ENCODE results near the gene FN3KRP. TPM values are rescaled to one million over a fixed set of nuclear protein-coding genes. Genes with fewer than 3 reads are reported as not detected.

FN3KRP gene
- total RNA-seq, 1 donor from 2014 or later: 25.3 TPM

DNA sequence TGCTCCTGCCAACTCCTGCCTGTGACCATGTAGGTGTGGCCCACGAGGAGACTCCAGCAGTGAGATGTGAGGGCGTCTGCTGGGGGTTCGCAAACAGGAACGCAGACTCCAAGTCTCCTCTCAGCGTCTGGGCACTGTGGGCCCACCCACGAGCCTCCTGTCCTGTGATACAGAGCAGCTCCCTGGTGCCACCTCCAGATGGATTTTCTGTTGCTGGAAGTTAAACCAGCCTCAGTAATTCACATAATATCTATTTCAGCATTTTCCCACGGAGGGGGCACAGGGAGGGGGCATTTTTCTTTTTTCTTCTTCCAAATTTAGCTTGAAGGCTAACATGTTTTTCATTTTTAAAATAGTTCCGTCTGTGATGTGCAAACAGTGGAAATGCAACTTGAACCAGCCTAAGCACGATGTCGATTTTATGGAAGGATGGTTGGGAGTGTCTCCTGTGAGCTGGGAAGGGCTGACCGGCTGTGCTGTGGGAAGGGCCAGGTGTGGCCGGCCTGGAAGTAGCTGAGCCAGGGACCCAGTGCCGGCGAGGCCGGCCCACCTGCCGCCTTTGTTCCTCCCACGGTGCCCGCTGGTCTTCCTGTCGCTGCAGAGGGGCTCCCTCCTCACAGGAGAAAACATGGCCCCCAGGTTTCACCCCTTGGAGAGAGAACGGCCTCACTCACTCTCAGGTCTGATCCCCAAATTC, 14.1 kb upstream of the FN3KRP start:
- no peak for DNase-seq (ENCODE audit: low read depth)
- Histone ChIP-seq H3K4me3 (ENCODE audit: low read depth, low read length) (no peak overlapping the region), H3K36me3 (ENCODE audit: control insufficient read depth, insufficient read depth, low read length) (no peaks in the 10 kb centered on the region), H3K27me3 (ENCODE audit: control insufficient read depth, insufficient read depth, low read length) (peaks cover 12% of the 10 kb centered on the region)
- TF ChIP-seq, protein P1, sequence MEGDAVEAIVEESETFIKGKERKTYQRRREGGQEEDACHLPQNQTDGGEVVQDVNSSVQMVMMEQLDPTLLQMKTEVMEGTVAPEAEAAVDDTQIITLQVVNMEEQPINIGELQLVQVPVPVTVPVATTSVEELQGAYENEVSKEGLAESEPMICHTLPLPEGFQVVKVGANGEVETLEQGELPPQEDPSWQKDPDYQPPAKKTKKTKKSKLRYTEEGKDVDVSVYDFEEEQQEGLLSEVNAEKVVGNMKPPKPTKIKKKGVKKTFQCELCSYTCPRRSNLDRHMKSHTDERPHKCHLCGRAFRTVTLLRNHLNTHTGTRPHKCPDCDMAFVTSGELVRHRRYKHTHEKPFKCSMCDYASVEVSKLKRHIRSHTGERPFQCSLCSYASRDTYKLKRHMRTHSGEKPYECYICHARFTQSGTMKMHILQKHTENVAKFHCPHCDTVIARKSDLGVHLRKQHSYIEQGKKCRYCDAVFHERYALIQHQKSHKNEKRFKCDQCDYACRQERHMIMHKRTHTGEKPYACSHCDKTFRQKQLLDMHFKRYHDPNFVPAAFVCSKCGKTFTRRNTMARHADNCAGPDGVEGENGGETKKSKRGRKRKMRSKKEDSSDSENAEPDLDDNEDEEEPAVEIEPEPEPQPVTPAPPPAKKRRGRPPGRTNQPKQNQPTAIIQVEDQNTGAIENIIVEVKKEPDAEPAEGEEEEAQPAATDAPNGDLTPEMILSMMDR (IDR thresholded peaks at IDR 0.05; ENCODE audit: insufficient read depth, low read length, poor library complexity, severe bottlenecking): no peak

DNA sequence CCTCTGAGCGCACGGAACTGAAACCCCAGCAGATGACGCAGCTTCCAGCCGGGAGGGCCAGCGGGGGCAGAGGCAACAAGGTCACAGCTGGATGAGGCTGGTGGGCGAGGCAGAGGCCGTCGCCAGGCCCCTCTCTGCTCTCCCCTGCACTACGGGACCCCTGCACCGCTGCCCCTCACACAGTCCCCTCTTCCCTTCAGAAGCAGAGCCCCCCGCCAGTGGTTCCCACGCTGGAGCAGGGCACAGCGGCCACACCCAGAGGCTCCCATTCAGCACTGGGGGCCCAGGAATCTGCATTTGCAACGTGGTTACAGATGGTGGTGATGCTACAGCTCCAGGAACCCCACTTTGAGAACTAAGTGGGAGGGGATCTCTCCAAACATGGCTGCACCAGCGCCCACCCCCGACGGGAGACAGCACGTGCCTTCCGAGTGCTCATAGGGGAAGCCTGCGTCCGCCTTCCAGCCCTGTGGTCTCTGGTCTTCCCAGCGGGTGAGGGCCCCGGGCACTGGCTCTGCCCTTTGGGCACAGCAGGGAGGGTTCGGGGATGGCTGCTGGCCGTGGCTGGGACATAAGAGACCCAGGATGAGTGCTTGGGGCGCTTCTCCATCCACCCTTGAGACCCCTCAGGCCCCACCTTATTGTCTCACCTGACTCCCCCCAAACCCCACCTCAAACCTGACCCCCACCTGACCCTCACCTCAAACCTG, 13.3 kb upstream of the FN3KRP start:
- DNase-seq (ENCODE audit: low read depth): no peak
- Histone ChIP-seq H3K4me3 (ENCODE audit: low read depth, low read length) (no peak overlapping the region), H3K36me3 (ENCODE audit: control insufficient read depth, insufficient read depth, low read length) (no peaks in the 10 kb centered on the region), H3K27me3 (ENCODE audit: control insufficient read depth, insufficient read depth, low read length) (peaks cover 9% of the 10 kb centered on the region)
- TF ChIP-seq, protein P1 (IDR thresholded peaks at IDR 0.05; ENCODE audit: insufficient read depth, low read length, poor library complexity, severe bottlenecking): no peak

DNA sequence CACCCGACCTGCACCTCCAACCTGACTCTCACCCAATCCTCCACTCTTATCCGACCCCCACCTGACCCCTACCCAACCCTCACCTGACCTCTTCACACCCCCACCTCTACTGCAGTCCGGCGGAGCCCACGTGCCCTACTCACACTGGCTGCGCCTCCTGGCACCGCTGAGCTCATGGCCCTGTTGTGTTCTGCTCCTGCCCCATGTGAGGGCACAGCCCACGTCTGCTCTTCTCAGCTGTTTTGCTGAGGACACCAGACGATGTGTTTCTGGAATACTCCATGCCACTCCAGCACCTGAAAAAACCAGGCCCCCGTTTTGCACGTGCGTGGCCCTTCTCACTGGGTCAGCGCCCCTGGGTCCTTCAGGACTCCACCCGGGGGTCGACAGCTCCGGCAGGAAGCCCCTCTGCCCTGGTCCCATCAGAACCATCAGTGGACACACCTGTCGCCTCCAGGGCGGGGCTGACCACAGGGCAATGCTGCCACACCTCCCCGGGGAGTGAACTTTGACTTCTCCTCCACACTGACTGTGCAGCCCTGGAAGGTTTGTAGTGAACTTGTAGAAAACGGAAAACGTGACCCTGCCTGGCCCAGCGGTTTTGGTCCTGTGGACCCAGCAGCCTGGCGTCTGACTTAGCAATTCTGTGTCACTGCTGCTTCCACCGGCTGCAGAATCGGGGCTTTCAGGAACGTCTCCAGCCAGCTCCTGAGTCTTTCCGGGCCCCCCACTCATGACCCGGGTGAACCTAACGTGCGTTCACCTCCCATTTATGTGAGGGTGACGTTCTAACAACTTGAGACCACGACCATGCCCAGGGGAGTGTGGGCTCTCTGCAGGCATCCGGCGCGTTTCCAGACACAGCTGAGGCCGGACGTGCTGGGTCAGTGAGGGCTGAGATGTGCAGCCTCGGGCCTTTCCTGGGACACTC, 12.3 kb upstream of the FN3KRP start:
- no peak overlapping the region for H3K4me3 ChIP-seq (ENCODE audit: low read depth, low read length)
- H3K36me3 ChIP-seq (ENCODE audit: control insufficient read depth, insufficient read depth, low read length): no peaks in the 10 kb centered on the region
- DNase-seq (ENCODE audit: low read depth): no peak
- TF ChIP-seq, protein P1 (IDR thresholded peaks at IDR 0.05; ENCODE audit: insufficient read depth, low read length, poor library complexity, severe bottlenecking): no peak
- peaks cover 9% of the 10 kb centered on the region for H3K27me3 ChIP-seq (ENCODE audit: control insufficient read depth, insufficient read depth, low read length)

DNA sequence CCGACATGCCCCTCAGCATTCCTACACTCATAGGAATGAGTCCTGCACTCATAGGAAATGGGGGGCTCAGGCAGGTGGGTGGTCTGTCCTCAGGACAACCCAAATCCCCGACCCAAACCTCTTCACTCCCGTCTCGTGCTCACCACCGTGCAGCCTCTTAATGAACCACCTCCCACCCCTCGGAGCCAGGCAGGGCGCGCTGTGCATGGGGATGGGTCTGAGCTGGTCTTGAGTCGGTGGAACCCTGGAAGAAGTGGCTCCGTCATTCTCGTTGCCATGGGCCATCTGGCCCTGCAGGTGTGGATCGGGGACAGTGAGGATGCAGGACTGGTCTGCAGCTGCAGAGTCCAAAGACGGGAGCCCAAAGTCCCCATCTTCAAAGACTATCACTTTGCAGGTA, 11.6 kb upstream of the FN3KRP start:
- no peak for DNase-seq (ENCODE audit: low read depth)
- Histone ChIP-seq H3K4me3 (ENCODE audit: low read depth, low read length) (no peak overlapping the region), H3K27me3 (ENCODE audit: control insufficient read depth, insufficient read depth, low read length) (peaks cover 11% of the 10 kb centered on the region), H3K36me3 (ENCODE audit: control insufficient read depth, insufficient read depth, low read length) (no peaks in the 10 kb centered on the region)
- TF ChIP-seq, protein P1 (IDR thresholded peaks at IDR 0.05; ENCODE audit: insufficient read depth, low read length, poor library complexity, severe bottlenecking): no peak

DNA sequence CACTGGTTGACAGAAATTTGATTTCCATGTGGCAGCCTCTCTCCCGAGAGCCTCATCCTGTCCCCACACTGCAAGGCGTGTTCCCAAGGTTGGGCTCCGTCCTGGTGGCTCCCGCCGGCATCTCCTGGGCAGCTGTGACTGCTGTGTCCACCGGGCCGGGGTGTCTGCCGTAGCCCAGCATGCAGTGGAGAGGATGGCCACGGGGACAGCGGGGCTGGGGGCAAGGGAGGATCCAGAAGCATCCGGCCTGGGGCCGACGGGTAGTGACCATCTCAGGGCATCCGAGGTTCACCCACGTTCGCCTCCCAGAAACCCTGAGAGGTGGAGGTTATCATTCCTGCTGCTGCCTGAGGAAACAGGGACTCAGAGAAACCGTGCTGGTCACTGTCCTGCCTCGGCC, 10.8 kb upstream of the FN3KRP start:
- DNase-seq (ENCODE audit: low read depth): no peak
- H3K36me3 ChIP-seq (ENCODE audit: control insufficient read depth, insufficient read depth, low read length): no peaks in the 10 kb centered on the region
- TF ChIP-seq, protein P1 (IDR thresholded peaks at IDR 0.05; ENCODE audit: insufficient read depth, low read length, poor library complexity, severe bottlenecking): no peak

More for the DNA sequence above, 10.8 kb upstream of the FN3KRP start:
- Histone ChIP-seq H3K4me3 (ENCODE audit: low read depth, low read length) (no peak overlapping the region), H3K27me3 (ENCODE audit: control insufficient read depth, insufficient read depth, low read length) (peaks cover 15% of the 10 kb centered on the region)

Data from kidney epithelial cell (primary cell).